Stimulated activated CD4-positive, alpha-beta T cell treated with anti-CD3 and anti-CD28 coated beads, Interleukin-12 subunit alpha, Interleukin-12 subunit beta, amount 100 ng/mL, for 4 hours (primary cell): ENCODE data around the gene ACVRL1.
"Not testable (repeated sequence)": the region's sequence is repeated elsewhere in the genome, so short reads cannot be mapped to it uniquely, and the experiment has no call there.

Experiments
- DNase-seq: peaks from one replicate; pipeline ENCODE4 v3.0.0-alpha.2; 2020

ACVRL1 gene

GRCh38 chr12:51874486-51874885, 32.8 kb upstream of the ACVRL1 start:
- DNase-seq = no peak

GRCh38 chr12:51879102-51879501, 28.2 kb upstream of the ACVRL1 start:
- no peak for DNase-seq

GRCh38 chr12:51883295-51883694, 24.0 kb upstream of the ACVRL1 start:
- no peak for DNase-seq

GRCh38 chr12:51883998-51884675, 23.2 kb upstream of the ACVRL1 start:
- no peak for DNase-seq

- no peak for DNase-seq
These were observed 22.6 kb upstream of the ACVRL1 start for GRCh38 chr12:51884676-51885229.

- not testable (repeated sequence) for DNase-seq
These were observed 21.8 kb upstream of the ACVRL1 start for GRCh38 chr12:51885294-51886020.

GRCh38 chr12:51886021-51886710, 21.1 kb upstream of the ACVRL1 start:
- no peak for DNase-seq

GRCh38 chr12:51887476-51888315, 19.6 kb upstream of the ACVRL1 start, which contains the start of gene ANKRD33:
Gene ANKRD33 (plus strand): TSS chr12:51888103. CDS start chr12:51888187, 84 bp downstream.
- DNase-seq = no peak

- DNase-seq = no peak
These were observed 18.7 kb upstream of the ACVRL1 start for GRCh38 chr12:51888316-51889215.

GRCh38 chr12:51889216-51890132, 17.8 kb upstream of the ACVRL1 start:
- no peak for DNase-seq

GRCh38 chr12:51890133-51890464, 17.2 kb upstream of the ACVRL1 start:
- DNase-seq = no peak

GRCh38 chr12:51890511-51891171, 16.7 kb upstream of the ACVRL1 start:
- no peak for DNase-seq

- DNase-seq = no peak
These were observed 15.5 kb upstream of the ACVRL1 start for GRCh38 chr12:51891843-51892242.

- no peak for DNase-seq
These were observed 13.5 kb upstream of the ACVRL1 start for GRCh38 chr12:51893786-51894185.

GRCh38 chr12:51895378-51896135, 11.7 kb upstream of the ACVRL1 start:
- no peak for DNase-seq

GRCh38 chr12:51896236-51896635, 11.1 kb upstream of the ACVRL1 start:
- DNase-seq = no peak

- no peak for DNase-seq
These were observed 10.1 kb upstream of the ACVRL1 start for GRCh38 chr12:51897181-51897580.

GRCh38 chr12:51898506-51898905, 8.8 kb upstream of the ACVRL1 start:
- no peak for DNase-seq

- no peak for DNase-seq
These were observed 8.4 kb upstream of the ACVRL1 start for GRCh38 chr12:51898937-51899336.
